ENCODE results near the gene MYCBPAP.

DNA sequence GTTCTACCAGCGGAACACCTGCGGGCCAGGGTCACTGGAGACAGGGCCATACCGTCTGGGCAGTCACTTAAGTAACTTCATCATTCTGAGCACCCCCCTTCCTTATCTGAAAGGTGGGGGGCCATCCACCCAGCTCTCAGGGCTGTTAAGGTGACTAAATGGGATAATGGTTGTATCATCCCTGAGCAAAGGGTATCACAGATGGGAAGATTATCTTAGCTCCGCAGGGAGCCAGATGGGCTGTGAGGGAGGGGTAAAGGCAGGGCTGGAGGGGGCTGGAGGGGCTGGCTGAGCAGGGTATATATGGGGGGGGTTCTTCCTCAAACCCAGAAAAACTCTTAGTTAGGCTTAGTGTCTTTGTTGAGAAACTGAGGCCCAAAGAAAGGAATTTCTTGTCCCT, 49.4 kb downstream of the MYCBPAP start:
- TF ChIP-seq, protein P1, sequence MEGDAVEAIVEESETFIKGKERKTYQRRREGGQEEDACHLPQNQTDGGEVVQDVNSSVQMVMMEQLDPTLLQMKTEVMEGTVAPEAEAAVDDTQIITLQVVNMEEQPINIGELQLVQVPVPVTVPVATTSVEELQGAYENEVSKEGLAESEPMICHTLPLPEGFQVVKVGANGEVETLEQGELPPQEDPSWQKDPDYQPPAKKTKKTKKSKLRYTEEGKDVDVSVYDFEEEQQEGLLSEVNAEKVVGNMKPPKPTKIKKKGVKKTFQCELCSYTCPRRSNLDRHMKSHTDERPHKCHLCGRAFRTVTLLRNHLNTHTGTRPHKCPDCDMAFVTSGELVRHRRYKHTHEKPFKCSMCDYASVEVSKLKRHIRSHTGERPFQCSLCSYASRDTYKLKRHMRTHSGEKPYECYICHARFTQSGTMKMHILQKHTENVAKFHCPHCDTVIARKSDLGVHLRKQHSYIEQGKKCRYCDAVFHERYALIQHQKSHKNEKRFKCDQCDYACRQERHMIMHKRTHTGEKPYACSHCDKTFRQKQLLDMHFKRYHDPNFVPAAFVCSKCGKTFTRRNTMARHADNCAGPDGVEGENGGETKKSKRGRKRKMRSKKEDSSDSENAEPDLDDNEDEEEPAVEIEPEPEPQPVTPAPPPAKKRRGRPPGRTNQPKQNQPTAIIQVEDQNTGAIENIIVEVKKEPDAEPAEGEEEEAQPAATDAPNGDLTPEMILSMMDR (conservative IDR thresholded peaks at IDR 0.05; ENCODE audit: low read depth, low read length) = no peak
- TF ChIP-seq EZH2phosphoT487 (IDR thresholded peaks at IDR 0.05; ENCODE audit: borderline replicate concordance, low read length) = no peak

All from PC-3 (cell line).